ENCODE data around the gene ARHGEF19. TPM values are rescaled to one million over a fixed set of nuclear protein-coding genes. Genes with fewer than 3 reads are reported as not detected.

Gene ARHGEF19
- polyA plus RNA-seq, 3 donors = 16.7 to 22.2 (median 21.1) TPM

Other genes starting within 250 kb of the ARHGEF19 start
- gene ZBTB17, start 236.6 kb downstream of the ARHGEF19 start, polyA plus RNA-seq (ENCODE audit: insufficient read length in 3 of 3) = 10 to 100 TPM; 27.9 to 35.0 (median 30.6) TPM
- gene SRARP, start 208.4 kb downstream of the ARHGEF19 start, polyA plus RNA-seq (ENCODE audit: insufficient read length in 3 of 3) = under 1 TPM; 0.11 to 0.20 (median 0.17) TPM
- 1 to 10 TPM; 3.6 to 7.3 (median 3.6) TPM for gene HSPB7, start 194.6 kb downstream of the ARHGEF19 start, polyA plus RNA-seq (ENCODE audit: insufficient read length in 3 of 3)
- gene CLCNKA, start 190.6 kb downstream of the ARHGEF19 start, polyA plus RNA-seq (ENCODE audit: insufficient read length in 3 of 3) = 10 to 100 TPM; 13.0 to 29.5 (median 13.5) TPM
- 10 to 100 TPM; 38.5 to 59.9 (median 40.3) TPM for gene CLCNKB, start 168.9 kb downstream of the ARHGEF19 start, polyA plus RNA-seq (ENCODE audit: insufficient read length in 3 of 3)
- 1 to 10 TPM; 1.9 to 2.7 (median 1.9) TPM for gene FAM131C, start 139.0 kb downstream of the ARHGEF19 start, polyA plus RNA-seq (ENCODE audit: insufficient read length in 3 of 3)
- 10 to 100 TPM; 15.4 to 20.8 (median 17.9) TPM for gene EPHA2, start 56.6 kb downstream of the ARHGEF19 start, polyA plus RNA-seq (ENCODE audit: insufficient read length in 3 of 3)
- 1 to 10 TPM; 3.2 to 6.1 (median 5.9) TPM for gene CPLANE2, start 24.5 kb upstream of the ARHGEF19 start, polyA plus RNA-seq (ENCODE audit: insufficient read length in 3 of 3)
- gene FBXO42, start 139.8 kb upstream of the ARHGEF19 start, polyA plus RNA-seq (ENCODE audit: insufficient read length in 3 of 3) = 10 to 100 TPM; 18.3 to 22.1 (median 21.5) TPM
- 100 to 1,000 TPM; 101 to 122 (median 102) TPM for gene SZRD1, start 154.6 kb upstream of the ARHGEF19 start, polyA plus RNA-seq (ENCODE audit: insufficient read length in 3 of 3)
- gene SPATA21, start 224.8 kb upstream of the ARHGEF19 start, polyA plus RNA-seq (ENCODE audit: insufficient read length in 3 of 3) = under 1 TPM in 2 of 3 donors, not detected in 1; 0.24 to 0.26 TPM
- 10 to 100 TPM; 63.4 to 65.7 (median 64.0) TPM for gene NECAP2, start 228.1 kb upstream of the ARHGEF19 start, polyA plus RNA-seq (ENCODE audit: insufficient read length in 3 of 3)